ENCODE measurements around the gene CT45A9.
"Not testable (repeated sequence)": the region's sequence is repeated elsewhere in the genome, so short reads cannot be mapped to it uniquely, and the experiment has no call there.

The CT45A9 gene, protein sequence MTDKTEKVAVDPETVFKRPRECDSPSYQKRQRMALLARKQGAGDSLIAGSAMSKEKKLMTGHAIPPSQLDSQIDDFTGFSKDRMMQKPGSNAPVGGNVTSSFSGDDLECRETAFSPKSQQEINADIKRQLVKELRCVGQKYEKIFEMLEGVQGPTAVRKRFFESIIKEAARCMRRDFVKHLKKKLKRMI

DNA sequence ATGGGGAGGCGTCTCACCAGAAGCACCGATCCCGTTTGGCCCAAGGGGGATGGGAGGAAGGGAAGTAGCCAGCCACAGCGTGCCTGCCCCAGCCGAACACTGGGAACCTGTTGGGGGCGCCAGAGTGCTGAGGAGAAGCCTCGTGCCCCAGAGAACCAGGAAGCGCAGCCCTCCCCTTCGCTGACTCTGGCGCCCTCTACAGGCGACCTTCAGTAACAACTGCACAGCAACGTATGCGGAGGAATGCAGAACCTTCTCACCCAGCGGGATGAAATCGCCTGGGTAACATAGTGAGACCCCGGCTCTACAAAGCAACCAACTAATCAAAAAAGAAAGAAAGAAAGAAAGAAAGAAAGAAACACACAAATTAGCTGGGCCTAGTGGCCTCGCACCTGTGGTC is at the start of gene CT45A9:
TSS of gene CT45A9 (minus strand) at position 101 of the 400 bp plus-strand sequence. CDS start 3,751 bp downstream, outside the sequence.
- not testable (repeated sequence) for FAIRE-seq; DNase-seq (ENCODE audit: insufficient read length, low spot score)

DNA sequence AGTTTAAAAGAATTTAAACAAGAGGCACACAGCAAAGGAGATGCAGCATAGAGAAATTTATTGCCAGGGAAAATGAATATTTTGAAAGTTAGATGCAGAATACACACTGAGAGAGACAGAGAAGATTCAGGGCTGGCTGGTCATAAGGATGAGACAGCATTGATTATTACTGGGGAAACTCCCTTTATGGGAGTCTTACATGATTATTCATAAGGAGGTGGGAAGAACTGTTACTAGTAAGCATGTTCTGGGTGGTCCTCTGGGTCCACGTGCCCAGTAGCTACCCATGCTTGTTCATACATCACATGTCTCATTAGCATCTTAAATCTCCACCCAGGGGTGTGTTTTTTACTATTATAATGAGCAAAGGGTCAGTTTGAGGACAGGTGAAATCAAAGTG is 48.9 kb upstream of the CT45A9 start:
- not testable (repeated sequence) for DNase-seq (ENCODE audit: insufficient read length, low spot score); FAIRE-seq

DNA sequence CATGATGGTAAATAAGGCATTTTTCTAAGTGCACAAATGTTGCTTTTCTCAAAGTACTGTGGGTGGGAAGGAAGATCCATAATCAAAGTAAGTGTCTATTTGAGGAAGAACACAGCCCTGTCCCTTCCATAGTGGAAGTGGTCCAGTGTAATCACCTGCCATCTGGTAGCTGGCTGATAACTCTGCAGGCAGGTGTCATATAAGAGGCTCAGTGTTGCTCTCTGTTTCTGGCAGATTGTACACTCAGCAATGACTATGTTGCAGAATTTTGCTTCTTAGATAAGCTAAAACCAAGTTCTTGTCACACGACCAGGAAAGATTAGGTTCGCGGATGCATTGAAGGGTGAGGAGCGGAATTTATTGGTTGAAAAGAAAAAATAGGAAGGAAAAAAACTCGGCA is 42.8 kb upstream of the CT45A9 start:
- FAIRE-seq (no peak), DNase-seq (ENCODE audit: insufficient read length, low spot score) (no peak)

DNA sequence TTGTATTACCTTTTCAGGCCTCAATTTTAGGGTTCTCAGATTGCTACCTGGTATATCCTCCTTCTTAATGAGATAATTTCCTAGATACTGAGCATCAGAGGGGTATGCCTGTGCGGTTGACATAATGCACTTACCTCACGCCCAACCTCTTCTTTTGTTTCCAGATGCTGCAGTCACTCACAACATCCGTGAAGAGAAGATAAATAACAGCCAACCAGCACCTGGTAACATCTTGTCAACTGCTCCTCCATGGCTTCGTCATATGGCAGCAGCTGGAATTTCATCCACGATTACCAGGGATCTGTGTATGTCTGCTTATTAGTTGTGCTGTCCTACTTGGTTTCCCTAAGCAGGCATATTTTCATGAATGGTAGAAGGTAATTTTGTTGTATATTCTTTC is 38.6 kb upstream of the CT45A9 start:
- FAIRE-seq = no peak
- DNase-seq (ENCODE audit: insufficient read length, low spot score) = no peak

DNA sequence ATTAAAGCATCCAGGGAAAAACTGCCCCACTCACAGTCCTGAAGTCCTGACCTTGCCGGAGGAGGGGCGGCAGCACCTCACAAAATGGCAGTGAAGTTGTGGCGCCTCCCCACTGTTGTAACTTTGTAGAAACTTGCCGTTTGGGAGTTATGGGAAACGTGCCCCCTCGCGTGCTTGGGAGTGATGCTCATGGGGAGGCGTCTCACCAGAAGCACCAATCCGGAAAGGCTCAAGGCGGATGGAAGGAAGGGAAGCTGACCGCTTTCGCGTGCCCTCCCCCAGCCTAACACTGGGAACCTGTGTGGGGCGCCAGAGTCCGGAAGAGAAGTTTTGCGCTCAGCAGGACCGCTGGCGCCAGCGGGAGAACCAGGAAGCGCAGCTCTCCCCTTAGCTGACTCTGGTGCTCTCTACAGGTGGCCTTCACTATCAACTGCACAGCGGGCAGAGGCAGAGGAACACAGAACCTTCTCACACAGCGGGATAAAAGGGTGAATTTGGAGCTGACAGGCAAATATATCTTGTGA is 21.7 kb upstream of the CT45A9 start, which contains the start of the genes CT45A10 and SAGE1:
TSS of gene CT45A10 (minus strand) at position 151 of the 524 bp plus-strand sequence. CDS start 8,100 bp downstream, outside the sequence.
TSS of gene SAGE1 (plus strand) at position 423 of the 524 bp plus-strand sequence. CDS start 2,527 bp downstream, outside the sequence.
- DNase-seq (ENCODE audit: insufficient read length, low spot score) (no peak), FAIRE-seq (no peak)

DNA sequence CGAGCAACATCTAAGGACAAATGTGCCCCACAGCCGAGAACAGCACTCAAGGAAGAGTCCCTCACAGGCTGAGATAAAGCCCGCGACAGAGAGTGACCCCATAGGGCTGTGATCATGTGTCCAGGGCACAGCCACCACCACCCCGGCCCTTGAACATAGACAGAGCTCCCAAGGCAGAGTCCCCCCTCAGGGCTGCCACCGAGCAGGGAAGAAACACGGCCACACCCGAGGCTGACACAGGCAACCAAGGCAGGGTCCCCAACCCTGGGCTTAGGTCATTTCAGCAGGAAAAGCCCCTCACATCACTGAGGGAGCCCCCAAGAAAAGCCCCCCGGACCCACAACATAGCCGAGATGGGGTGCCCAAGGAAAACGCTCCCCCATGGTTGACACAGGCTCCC is 21.2 kb upstream of the CT45A9 start:
- DNase-seq (ENCODE audit: insufficient read length, low spot score) = no peak
- no peak for FAIRE-seq

DNA sequence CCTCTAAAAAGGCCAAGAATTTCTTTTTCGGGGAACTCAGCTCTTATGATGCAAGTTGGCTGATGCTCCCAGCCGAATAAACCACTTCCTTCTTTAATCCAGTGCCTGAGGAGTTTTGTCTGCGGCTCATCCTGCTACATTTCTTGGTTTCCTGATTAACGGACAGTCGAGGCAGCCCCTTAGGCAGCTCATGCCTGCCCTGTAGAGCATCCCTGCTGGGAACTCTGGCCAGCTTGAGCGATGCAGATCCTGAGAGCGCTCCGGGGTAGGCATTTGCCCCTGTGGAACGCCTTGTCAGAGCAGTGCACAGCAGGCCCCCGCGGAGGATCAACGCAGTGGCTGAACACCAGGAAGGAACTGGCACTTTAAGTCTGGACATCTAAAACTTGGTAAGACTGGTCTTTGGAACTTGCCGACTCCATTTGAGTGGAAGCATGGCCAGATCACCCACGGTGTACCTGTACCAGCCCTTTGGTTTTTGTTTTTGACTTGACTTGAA is 18.5 kb upstream of the CT45A9 start:
- FAIRE-seq = no peak
- DNase-seq (ENCODE audit: insufficient read length, low spot score) = no peak

DNA sequence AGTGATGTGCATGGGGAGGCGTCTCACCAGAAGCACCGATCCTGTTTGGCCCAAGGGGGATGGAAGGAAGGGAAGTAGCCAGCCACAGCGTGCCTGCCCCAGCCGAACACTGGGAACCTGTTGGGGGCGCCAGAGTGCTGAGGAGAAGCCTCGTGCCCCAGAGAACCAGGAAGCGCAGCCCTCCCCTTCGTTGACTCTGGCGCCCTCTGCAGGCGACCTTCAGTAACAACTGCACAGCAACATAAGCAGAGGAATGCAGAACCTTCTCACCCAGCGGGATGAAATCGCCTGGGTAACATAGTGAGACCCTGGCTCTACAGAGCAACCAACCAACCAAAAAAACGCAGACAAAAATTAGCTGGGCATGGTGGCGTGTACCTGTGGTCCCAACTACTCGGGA is 17.4 kb upstream of the CT45A9 start:
- not testable (repeated sequence) for FAIRE-seq; DNase-seq (ENCODE audit: insufficient read length, low spot score)

DNA sequence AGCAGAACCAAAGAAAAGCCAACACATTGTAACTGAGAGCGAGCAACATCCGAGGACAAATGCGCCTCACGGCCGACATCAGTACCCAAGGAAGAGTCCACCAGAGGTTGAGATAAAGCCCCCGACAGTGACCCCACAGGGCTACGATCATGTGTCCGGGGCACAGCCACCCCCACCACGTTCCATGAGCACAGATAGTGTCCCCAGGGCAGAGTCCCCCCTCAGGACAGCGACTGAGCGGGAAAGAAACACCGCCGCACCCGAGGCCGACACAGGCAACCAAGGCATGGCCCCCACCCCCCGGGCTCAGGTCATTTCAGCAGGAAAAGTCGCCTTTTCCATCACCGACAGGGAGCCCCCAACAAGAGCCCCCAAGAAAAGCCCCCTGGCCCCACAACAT is 16.6 kb upstream of the CT45A9 start:
- not testable (repeated sequence) for FAIRE-seq; DNase-seq (ENCODE audit: insufficient read length, low spot score)

DNA sequence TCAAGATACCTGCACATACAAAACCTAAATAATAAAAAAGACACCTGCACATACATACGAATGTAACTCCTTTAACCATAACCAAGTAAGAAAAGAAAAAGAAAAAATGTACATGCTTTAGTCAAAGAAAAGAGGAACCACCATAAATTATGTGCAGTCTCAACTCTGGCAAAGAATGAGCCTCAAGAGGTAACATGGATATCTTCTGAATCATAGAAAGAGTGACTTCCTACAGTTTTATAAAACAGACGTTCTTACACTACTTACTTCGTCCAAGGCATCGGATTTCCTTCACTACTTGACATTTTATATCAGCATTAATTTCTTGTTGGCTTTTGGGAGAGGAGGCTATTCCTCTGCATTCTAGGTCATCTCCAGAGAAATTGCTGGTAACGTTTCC is 11.1 kb upstream of the CT45A9 start:
- not testable (repeated sequence) for DNase-seq (ENCODE audit: insufficient read length, low spot score); FAIRE-seq

DNA sequence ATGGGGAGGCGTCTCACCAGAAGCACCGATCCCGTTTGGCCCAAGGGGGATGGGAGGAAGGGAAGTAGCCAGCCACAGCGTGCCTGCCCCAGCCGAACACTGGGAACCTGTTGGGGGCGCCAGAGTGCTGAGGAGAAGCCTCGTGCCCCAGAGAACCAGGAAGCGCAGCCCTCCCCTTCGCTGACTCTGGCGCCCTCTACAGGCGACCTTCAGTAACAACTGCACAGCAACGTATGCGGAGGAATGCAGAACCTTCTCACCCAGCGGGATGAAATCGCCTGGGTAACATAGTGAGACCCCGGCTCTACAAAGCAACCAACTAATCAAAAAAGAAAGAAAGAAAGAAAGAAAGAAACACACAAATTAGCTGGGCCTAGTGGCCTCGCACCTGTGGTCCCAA is 17.2 kb downstream of the CT45A9 start, which contains the start of gene CT45A8:
TSS of gene CT45A8 (minus strand) at position 101 of the 400 bp plus-strand sequence. CDS start 3,755 bp downstream, outside the sequence.
- not testable (repeated sequence) for FAIRE-seq; DNase-seq (ENCODE audit: insufficient read length, low spot score)

DNA sequence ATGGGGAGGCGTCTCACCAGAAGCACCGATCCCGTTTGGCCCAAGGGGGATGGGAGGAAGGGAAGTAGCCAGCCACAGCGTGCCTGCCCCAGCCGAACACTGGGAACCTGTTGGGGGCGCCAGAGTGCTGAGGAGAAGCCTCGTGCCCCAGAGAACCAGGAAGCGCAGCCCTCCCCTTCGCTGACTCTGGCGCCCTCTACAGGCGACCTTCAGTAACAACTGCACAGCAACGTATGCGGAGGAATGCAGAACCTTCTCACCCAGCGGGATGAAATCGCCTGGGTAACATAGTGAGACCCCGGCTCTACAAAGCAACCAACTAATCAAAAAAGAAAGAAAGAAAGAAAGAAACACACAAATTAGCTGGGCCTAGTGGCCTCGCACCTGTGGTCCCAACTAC is 34.4 kb downstream of the CT45A9 start, which contains the start of gene CT45A7:
TSS of gene CT45A7 (minus strand) at position 101 of the 400 bp plus-strand sequence. CDS start 3,747 bp downstream, outside the sequence.
- not testable (repeated sequence) for FAIRE-seq; DNase-seq (ENCODE audit: insufficient read length, low spot score)

DNA sequence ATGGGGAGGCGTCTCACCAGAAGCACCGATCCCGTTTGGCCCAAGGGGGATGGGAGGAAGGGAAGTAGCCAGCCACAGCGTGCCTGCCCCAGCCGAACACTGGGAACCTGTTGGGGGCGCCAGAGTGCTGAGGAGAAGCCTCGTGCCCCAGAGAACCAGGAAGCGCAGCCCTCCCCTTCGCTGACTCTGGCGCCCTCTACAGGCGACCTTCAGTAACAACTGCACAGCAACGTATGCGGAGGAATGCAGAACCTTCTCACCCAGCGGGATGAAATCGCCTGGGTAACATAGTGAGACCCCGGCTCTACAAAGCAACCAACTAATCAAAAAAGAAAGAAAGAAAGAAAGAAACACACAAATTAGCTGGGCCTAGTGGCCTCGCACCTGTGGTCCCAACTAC is 51.7 kb downstream of the CT45A9 start, which contains the start of gene CT45A2:
TSS of gene CT45A2 (minus strand) at position 101 of the 400 bp plus-strand sequence. CDS start 3,747 bp downstream, outside the sequence.
- FAIRE-seq; DNase-seq (ENCODE audit: insufficient read length, low spot score): not testable (repeated sequence)

All from HTR-8/SVneo (cell line).